ENCODE measurements around the gene COP1. TPM values are rescaled to one million over a fixed set of nuclear protein-coding genes. Genes with fewer than 3 reads are reported as not detected.

COP1 gene
- total and polyA plus RNA-seq, 2 of the 4 experiments (the other 2 are of a cell fraction), result 17.8 to 35.0 TPM

DNA sequence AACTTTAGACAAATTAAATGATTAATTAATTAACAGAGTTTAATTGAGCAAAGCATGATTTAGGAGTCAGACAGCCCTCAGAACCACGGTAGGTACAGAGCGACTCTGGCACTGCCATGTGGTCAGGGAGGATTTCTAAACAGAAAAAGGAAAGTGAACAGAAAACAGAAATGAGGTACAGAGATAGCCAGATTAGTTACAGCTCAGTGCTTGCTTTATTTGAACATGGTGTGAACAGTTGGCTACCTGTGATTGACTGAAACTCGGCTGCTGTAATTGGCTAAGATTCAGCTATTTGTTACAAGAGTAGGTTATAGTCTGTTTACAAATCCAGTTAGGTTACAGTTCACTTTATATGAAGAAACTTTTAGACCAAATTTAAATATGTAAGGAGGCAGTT lies 300.7 kb downstream of the COP1 start:
- CTCF ChIA-PET, result interaction anchor here (1.1 kb wide), 1 partner anchor 16 kb away, joined by 3 read pairs; no protein-coding TSS in a partner anchor
- Histone ChIP-seq H3K4me1 (ENCODE audit: control insufficient read depth, insufficient read depth, low read length) (no peaks in the 10 kb centered on the region), H2AK9ac (replicated peaks; ENCODE audit: low read depth, low read length, poor library complexity) (no peak overlapping the region), H3K14ac (replicated peaks; ENCODE audit: low read depth, low read length) (no peak overlapping the region), H3K27ac (ENCODE audit: insufficient read depth, low read length) (no peak overlapping the region), H3K4me2 (ENCODE audit: low read depth, low read length) (no peak overlapping the region), H3K23ac (ENCODE audit: low read depth, low read length) (no peak overlapping the region), H3K4me3 (ENCODE audit: insufficient read depth, low read depth, low read length) (no peak overlapping the region), H3K18ac (ENCODE audit: low read depth, low read length) (no peak overlapping the region), H3K4ac (ENCODE audit: low read depth, low read length) (no peak overlapping the region), H4K5ac (ENCODE audit: low read depth, low read length) (no peak overlapping the region), H3K9me1 (ENCODE audit: insufficient read depth, low read length) (no peaks in the 10 kb centered on the region; the same call in 1 of the 2 replicates), H3K9me3 (ENCODE audit: control insufficient read depth, insufficient read depth, low read length) (peaks cover 9% of the 10 kb centered on the region), H2AK5ac (ENCODE audit: low read depth, low read length) (no peak overlapping the region), H4K91ac (ENCODE audit: insufficient read depth, low read depth, low read length) (no peak overlapping the region), H3K79me1 (ENCODE audit: low read depth in 1 of 2, low read length in 2 of 2) (no peaks in the 10 kb centered on the region), H2BK15ac (ENCODE audit: low read depth, low read length) (no peak overlapping the region), H3K56ac (ENCODE audit: extremely low read depth, insufficient read depth, low read length) (no peak overlapping the region), H2BK20ac (ENCODE audit: low read depth, low read length) (no peak overlapping the region), H3K9ac (ENCODE audit: low read depth, low read length) (no peak overlapping the region), H2AFZ (replicated peaks; ENCODE audit: low read length, poor library complexity) (no peak overlapping the region), H3K36me3 (ENCODE audit: control insufficient read depth, insufficient read depth, low read length) (peaks cover 2% of the 10 kb centered on the region; the same call in 1 of the 2 replicates), H4K8ac (ENCODE audit: low read depth in 2 of 2, low read length in 2 of 2) (no peak overlapping the region), H2BK5ac (ENCODE audit: low read depth, low read length, poor library complexity, severe bottlenecking) (no peak overlapping the region), H2BK120ac (ENCODE audit: low read depth, low read length) (no peak overlapping the region), H3K27me3 (ENCODE audit: control insufficient read depth, insufficient read depth, low read length) (no peaks in the 10 kb centered on the region), H4K20me1 (ENCODE audit: insufficient read depth, low read length) (no peaks in the 10 kb centered on the region)
- dilution Hi-C loops (cut with HindIII; ENCODE audit: low sequenced_read_pairs, unreplicated experiment) (no loop called here), in situ Hi-C loops (cut with MboI; ENCODE audit: low sequenced_read_pairs) (no loop called here), intact Hi-C loops (cut with micrococcal nuclease) (no loop called here)
- POLR2A ChIA-PET (ENCODE audit: unreplicated experiment), result no interaction called here
- 100% methylated on average over 2 of the region's 3 CpGs; no CpG with 5 or more reads in 1 of the 2 experiments for WGBS, 2 experiments (ENCODE audit: extremely low coverage in 2 of 2, insufficient read length in 1 of 2)
- ATAC-seq (ENCODE audit: low read depth) (no peak), DNase-seq (no peak)
- TF ChIP-seq NFE2L2 (IDR thresholded peaks at IDR 0.05; ENCODE audit: low read depth, low read length), result no peak
- no peak for TF ChIP-seq SMC3 (IDR thresholded peaks at IDR 0.05; ENCODE audit: low read depth, low read length)
- no peak for TF ChIP-seq POLR2A (IDR thresholded peaks at IDR 0.05; ENCODE audit: low read depth, low read length)
- no peak for TF ChIP-seq MAFK (IDR thresholded peaks at IDR 0.05; ENCODE audit: low read depth, low read length)
- TF ChIP-seq RFX5 (IDR thresholded peaks at IDR 0.05; ENCODE audit: low read depth, low read length), result no peak
- TF ChIP-seq, protein P1, sequence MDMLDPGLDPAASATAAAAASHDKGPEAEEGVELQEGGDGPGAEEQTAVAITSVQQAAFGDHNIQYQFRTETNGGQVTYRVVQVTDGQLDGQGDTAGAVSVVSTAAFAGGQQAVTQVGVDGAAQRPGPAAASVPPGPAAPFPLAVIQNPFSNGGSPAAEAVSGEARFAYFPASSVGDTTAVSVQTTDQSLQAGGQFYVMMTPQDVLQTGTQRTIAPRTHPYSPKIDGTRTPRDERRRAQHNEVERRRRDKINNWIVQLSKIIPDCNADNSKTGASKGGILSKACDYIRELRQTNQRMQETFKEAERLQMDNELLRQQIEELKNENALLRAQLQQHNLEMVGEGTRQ (IDR thresholded peaks at IDR 0.05; ENCODE audit: low read depth, low read length), result no peak
- TF ChIP-seq FOS (IDR thresholded peaks at IDR 0.05; ENCODE audit: low read depth, low read length), result no peak
- no peak for TF ChIP-seq CEBPB (IDR thresholded peaks at IDR 0.05; ENCODE audit: low read depth, low read length)
- TF ChIP-seq BHLHE40 (IDR thresholded peaks at IDR 0.05; ENCODE audit: low read depth, low read length), result no peak
- TF ChIP-seq, protein P2, sequence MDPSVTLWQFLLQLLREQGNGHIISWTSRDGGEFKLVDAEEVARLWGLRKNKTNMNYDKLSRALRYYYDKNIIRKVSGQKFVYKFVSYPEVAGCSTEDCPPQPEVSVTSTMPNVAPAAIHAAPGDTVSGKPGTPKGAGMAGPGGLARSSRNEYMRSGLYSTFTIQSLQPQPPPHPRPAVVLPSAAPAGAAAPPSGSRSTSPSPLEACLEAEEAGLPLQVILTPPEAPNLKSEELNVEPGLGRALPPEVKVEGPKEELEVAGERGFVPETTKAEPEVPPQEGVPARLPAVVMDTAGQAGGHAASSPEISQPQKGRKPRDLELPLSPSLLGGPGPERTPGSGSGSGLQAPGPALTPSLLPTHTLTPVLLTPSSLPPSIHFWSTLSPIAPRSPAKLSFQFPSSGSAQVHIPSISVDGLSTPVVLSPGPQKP (IDR thresholded peaks at IDR 0.05; ENCODE audit: borderline replicate concordance, low read depth, low read length), result no peak
- no peak for TF ChIP-seq RAD21 (IDR thresholded peaks at IDR 0.05; ENCODE audit: low read length)
- no TSS peak for BruUV-seq (replicated peaks)

All from IMR-90 (cell line).